ENCODE results near the gene PSMD3. TPM values are rescaled to one million over a fixed set of nuclear protein-coding genes. Genes with fewer than 3 reads are reported as not detected.
A peak's percentile ranks its signal among the peaks of the same experiment; 100 is the strongest.
"Not testable (repeated sequence)": the region's sequence is repeated elsewhere in the genome, so short reads cannot be mapped to it uniquely, and the experiment has no call there.

PSMD3 gene
- total RNA-seq, 1 donor from 2014 or later = 138 TPM

GRCh38 chr17:39996800-39997199, 16.2 kb downstream of the PSMD3 start:
- DNase-seq (ENCODE audit: low read depth, low spot score) = no peak

DNA sequence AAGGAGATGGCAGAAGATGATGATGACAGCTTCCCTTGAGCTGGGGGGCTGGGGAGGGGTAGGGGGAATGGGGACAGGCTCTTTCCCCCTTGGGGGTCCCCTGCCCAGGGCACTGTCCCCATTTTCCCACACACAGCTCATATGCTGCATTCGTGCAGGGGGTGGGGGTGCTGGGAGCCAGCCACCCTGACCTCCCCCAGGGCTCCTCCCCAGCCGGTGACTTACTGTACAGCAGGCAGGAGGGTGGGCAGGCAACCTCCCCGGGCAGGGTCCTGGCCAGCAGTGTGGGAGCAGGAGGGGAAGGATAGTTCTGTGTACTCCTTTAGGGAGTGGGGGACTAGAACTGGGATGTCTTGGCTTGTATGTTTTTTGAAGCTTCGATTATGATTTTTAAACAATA, 16.9 kb downstream of the PSMD3 start:
- DNase-seq (ENCODE audit: low read depth, low spot score) = no peak

GRCh38 chr17:39999067-39999466, 18.5 kb downstream of the PSMD3 start:
- no peak for DNase-seq (ENCODE audit: low read depth, low spot score)

GRCh38 chr17:40000161-40000560, 19.6 kb downstream of the PSMD3 start:
- no peak for DNase-seq (ENCODE audit: low read depth, low spot score)

DNA sequence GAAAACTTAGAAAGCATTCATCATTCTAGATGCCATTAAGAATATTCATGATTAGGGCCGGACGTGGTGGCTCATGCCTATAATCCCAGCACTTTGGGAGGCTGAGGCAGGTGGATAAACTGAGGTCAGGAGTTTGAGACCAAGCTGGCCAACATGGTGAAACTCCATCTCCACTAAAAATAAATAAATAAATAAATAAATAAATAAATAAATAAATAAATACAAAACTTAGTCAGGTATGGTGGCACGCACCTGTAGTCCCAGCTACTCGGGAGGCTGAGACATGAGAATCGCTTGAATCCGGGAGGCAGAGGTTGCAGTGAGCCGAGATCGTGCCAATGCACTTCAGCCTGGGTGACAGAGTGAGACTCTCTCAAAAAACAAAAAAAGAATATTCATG, 20.7 kb downstream of the PSMD3 start:
- DNase-seq (ENCODE audit: low read depth, low spot score) = not testable (repeated sequence)

- DNase-seq (ENCODE audit: low read depth, low spot score) = no peak
These were observed 23.5 kb downstream of the PSMD3 start for GRCh38 chr17:40004072-40004471.

DNA sequence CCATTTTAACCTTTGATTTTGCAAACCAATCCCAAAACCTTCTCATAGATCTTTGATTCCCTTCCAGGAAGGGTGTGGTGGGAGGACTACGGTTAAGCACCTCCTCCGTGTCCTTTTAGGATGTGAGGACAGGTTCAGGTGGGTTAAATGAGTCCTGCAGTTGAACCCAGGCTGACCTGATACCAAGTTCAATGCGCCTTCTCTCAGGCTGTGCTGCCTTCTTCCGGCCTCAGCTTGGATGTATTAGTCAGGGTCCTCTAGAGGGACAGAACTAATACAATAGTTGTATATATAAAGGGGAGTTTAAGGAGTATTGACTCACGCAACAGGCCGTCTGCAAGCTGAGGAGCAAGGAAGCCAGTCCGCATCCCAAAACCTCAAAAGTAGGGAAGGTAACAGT, 24.1 kb downstream of the PSMD3 start:
- no peak for DNase-seq (ENCODE audit: low read depth, low spot score)

DNA sequence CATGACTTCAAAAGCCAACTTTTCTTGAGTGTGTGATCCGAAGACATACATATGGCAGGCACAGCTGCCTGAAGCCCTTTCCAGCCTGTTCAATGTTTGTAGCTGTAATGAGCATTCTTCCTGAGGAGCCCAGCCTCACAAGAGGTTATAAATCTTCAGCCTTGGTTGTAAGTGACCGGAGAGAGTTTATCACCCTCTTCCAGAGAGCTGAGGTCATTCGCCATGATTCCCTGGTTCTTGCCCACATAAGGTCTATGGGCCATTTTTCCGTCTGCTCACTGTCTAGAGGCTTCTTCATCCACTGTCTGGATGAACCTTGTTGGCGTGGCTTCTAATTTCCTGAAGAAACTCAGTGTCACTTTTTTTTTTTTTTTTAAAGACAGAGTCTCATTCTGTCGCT, 24.9 kb downstream of the PSMD3 start:
- DNase-seq (ENCODE audit: low read depth, low spot score) = no peak

DNA sequence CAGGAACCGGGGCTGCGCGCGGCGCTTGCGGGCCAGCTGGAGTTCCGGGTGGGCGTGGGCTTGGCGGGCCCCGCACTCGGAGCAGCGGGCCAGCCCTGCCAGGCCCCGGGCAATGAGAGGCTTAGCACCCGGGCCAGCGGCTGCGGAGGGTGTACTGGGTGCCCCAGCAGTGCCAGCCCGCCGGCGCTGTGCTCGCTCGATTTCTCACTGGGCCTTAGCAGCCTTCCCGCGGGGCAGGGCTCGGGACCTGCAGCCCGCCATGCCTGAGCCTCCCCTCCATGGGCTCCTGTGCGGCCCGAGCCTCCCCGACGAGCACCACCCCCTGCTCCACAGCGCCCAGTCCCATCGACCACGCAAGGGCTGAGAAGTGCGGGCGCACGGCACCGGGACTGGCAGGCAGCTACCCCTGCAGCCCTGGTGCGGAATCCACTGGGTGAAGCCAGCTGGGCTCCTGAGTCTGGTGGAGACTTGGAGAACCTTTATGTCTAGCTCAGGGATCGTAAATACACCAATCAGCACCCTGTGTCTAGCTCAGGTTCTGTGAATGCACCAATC, 30.4 kb downstream of the PSMD3 start:
- DNase-seq (ENCODE audit: low read depth, low spot score) = not testable (repeated sequence)

- not testable (repeated sequence) for DNase-seq (ENCODE audit: low read depth, low spot score)
These were observed 31.5 kb downstream of the PSMD3 start for GRCh38 chr17:40012017-40012647.

DNA sequence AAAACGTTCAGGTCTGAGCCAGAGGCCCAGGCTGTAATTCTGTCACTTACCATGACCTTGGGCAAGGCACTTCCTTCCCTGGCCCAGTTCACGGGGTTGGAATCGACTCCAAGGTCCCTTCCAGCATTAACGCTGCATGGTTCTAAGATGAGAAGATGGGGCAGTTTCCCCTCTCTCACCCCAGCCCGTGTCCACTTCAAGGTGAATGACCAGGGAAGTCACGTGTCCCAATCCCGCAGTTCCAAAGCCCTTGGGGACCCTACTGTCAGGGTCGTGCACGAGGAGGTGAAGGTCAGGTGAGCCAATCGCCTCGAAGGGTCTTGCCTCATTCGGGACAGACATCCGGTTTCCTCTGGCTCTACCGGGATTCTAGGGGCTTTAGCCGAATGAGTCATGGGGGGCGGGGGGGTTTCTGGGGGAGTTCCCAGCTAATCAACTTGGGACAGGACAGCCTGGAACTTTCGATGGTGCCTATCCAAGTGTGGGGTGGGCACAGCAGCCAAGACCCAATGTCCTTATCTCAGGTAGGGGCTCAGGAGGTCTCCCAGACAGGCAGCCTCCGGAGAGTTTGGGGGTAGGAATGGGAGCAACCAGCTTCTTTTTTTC, 33.9 kb downstream of the PSMD3 start:
- no peak for DNase-seq (ENCODE audit: low read depth, low spot score)

GRCh38 chr17:40015005-40015997, 34.7 kb downstream of the PSMD3 start, which contains the start of gene CSF3:
Gene CSF3 (plus strand): TSS chr17:40015440. CDS start chr17:40015475, 35 bp downstream.
- DNase-seq (ENCODE audit: low read depth, low spot score) = no peak

- DNase-seq (ENCODE audit: low read depth, low spot score) = no peak
These were observed 35.7 kb downstream of the PSMD3 start for GRCh38 chr17:40015998-40016985.

DNA sequence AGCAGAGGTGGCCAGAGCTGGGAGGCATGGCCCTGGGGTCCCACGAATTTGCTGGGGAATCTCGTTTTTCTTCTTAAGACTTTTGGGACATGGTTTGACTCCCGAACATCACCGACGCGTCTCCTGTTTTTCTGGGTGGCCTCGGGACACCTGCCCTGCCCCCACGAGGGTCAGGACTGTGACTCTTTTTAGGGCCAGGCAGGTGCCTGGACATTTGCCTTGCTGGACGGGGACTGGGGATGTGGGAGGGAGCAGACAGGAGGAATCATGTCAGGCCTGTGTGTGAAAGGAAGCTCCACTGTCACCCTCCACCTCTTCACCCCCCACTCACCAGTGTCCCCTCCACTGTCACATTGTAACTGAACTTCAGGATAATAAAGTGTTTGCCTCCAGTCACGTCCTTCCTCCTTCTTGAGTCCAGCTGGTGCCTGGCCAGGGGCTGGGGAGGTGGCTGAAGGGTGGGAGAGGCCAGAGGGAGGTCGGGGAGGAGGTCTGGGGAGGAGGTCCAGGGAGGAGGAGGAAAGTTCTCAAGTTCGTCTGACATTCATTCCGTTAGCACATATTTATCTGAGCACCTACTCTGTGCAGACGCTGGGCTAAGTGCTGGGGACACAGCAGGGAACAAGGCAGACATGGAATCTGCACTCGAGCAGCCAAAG, 36.9 kb downstream of the PSMD3 start:
- no peak for DNase-seq (ENCODE audit: low read depth, low spot score)

- DNase-seq (ENCODE audit: low read depth, low spot score) = no peak
These were observed 37.9 kb downstream of the PSMD3 start for GRCh38 chr17:40018211-40019121.

- DNase-seq (ENCODE audit: low read depth, low spot score) = peak; percentile 77
These were observed 38.8 kb downstream of the PSMD3 start for GRCh38 chr17:40019140-40019991.

DNA sequence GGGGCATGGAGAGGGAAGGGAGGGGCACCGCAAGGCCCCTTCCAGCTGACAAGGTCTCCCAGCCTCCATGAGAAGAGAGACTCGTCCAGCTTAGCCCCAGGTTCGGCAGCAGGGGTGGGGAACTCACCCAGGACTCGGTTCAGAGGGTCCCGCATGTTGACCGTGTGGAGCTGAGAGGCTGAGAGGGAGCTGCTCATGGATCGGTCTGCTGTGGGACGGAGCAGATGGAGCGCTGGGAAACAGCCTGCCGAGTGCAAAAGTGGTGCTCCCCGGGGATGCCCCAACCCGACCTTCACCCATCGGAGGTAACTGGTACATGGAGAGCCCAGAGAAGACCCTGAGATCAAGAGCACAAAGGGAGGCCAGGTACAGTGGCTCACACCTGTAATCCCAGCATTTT, 39.5 kb downstream of the PSMD3 start:
- DNase-seq (ENCODE audit: low read depth, low spot score) = no peak

DNA sequence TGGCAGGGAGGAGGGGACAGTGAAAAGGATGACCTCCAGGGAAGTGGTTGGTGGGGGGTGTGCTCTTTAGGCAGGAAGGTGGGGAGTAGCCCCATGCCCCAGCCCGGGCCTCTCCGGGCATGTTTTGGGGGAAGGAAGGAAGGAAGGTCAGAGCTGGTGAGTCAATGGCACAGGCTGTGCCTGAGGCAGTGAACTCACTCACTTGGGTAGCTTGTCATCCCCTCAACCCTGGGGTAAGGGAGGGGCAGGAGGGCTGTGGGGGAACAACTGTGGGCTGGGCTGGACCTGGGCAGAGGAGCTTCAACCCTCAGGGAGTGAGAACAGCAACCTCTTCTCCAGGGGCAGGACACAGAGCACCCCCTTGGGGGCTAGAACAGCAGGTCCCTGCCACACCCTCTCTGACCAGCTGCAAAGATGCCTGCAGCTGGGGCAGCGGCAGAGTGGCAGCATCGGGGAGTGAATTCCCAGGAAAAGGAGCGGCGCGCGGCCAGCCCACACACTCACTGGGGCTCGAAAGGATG, 40.9 kb downstream of the PSMD3 start:
- peak; percentile 66 for DNase-seq (ENCODE audit: low read depth, low spot score)
